ENCODE measurements around the gene AUTS2.

The AUTS2 gene

GRCh38 chr7:70619130-70619529, 1020.9 kb downstream of the AUTS2 start:
- Histone ChIP-seq H3K36me3 (ENCODE audit: control insufficient read depth in 2 of 2, insufficient read depth in 1 of 2, low read length in 2 of 2) (no peaks in the 10 kb centered on the region), H3K4me3 (ENCODE audit: low read depth, low read length) (no peak overlapping the region), H3K4me1 (ENCODE audit: control insufficient read depth, insufficient read depth, low read length) (peaks cover 4% of the 10 kb centered on the region; the same call in 1 of the 2 replicates), H3K27ac (ENCODE audit: extremely low read depth, low read depth, low read length) (no peak overlapping the region), H3K9me3 (ENCODE audit: control insufficient read depth, insufficient read depth, low read depth, low read length) (no peaks in the 10 kb centered on the region)
- TF ChIP-seq ZSCAN30 (tag by site-specific recombination; IDR thresholded peaks at IDR 0.05) (0 out of 2 replicates have a peak, but pooled peaks have one; percentile 22), ZIC2 (tag by site-specific recombination; IDR thresholded peaks at IDR 0.05) (peak; percentile 82)
- TF ChIP-seq, protein P1, sequence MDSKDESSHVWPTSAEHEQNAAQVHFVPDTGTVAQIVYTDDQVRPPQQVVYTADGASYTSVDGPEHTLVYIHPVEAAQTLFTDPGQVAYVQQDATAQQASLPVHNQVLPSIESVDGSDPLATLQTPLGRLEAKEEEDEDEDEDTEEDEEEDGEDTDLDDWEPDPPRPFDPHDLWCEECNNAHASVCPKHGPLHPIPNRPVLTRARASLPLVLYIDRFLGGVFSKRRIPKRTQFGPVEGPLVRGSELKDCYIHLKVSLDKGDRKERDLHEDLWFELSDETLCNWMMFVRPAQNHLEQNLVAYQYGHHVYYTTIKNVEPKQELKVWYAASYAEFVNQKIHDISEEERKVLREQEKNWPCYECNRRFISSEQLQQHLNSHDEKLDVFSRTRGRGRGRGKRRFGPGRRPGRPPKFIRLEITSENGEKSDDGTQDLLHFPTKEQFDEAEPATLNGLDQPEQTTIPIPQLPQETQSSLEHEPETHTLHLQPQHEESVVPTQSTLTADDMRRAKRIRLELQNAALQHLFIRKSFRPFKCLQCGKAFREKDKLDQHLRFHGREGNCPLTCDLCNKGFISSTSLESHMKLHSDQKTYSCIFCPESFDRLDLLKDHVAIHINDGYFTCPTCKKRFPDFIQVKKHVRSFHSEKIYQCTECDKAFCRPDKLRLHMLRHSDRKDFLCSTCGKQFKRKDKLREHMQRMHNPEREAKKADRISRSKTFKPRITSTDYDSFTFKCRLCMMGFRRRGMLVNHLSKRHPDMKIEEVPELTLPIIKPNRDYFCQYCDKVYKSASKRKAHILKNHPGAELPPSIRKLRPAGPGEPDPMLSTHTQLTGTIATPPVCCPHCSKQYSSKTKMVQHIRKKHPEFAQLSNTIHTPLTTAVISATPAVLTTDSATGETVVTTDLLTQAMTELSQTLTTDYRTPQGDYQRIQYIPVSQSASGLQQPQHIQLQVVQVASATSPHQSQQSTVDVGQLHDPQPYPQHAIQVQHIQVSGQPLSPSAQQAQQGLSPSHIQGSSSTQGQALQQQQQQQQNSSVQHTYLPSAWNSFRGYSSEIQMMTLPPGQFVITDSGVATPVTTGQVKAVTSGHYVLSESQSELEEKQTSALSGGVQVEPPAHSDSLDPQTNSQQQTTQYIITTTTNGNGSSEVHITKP (tag by site-specific recombination; IDR thresholded peaks at IDR 0.05), result no peak
- ChIA-PET POLR2A (no interaction called here), CTCF (no interaction called here)

DNA sequence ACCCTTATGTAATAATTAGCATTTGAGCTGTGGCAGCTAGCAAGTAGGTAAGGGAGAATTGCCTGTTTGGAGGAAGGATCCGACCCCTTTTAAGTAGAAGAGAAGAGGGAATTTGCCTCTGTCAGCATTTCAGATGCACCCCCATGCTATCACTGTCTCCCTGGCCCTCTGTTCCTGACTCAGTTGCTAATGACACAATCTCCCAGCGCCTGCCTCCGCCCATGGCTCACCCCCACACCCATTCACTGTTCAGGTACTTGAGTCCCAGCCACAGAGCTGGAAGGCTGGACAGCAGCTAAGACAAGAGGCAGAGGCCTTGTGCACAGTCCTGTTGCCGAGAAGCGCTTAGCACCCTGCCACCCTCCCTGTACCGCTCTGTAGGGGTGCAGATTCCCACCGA, 1021.4 kb downstream of the AUTS2 start:
- Histone ChIP-seq H3K27ac (ENCODE audit: extremely low read depth, low read depth, low read length) (no peak overlapping the region), H3K9me3 (ENCODE audit: control insufficient read depth, insufficient read depth, low read depth, low read length) (no peaks in the 10 kb centered on the region), H3K36me3 (ENCODE audit: control insufficient read depth in 2 of 2, insufficient read depth in 1 of 2, low read length in 2 of 2) (no peaks in the 10 kb centered on the region), H3K4me1 (ENCODE audit: control insufficient read depth, insufficient read depth, low read length) (no peaks in the 10 kb centered on the region), H3K4me3 (ENCODE audit: low read depth, low read length) (no peak overlapping the region)
- ChIA-PET CTCF (interaction anchor here (0.6 kb wide), 1 partner anchor 1823 kb away, joined by 3 read pairs; no protein-coding TSS in a partner anchor), POLR2A (no interaction called here)
- TF ChIP-seq ZNF391 (tag by site-specific recombination; IDR thresholded peaks at IDR 0.05; ENCODE audit: borderline replicate concordance, low read depth) (no peak), ZFHX2 (tag by site-specific recombination; conservative IDR thresholded peaks at IDR 0.05) (peak; percentile 17; the same call in 1 of the 2 replicates)
- TF ChIP-seq, protein P2, sequence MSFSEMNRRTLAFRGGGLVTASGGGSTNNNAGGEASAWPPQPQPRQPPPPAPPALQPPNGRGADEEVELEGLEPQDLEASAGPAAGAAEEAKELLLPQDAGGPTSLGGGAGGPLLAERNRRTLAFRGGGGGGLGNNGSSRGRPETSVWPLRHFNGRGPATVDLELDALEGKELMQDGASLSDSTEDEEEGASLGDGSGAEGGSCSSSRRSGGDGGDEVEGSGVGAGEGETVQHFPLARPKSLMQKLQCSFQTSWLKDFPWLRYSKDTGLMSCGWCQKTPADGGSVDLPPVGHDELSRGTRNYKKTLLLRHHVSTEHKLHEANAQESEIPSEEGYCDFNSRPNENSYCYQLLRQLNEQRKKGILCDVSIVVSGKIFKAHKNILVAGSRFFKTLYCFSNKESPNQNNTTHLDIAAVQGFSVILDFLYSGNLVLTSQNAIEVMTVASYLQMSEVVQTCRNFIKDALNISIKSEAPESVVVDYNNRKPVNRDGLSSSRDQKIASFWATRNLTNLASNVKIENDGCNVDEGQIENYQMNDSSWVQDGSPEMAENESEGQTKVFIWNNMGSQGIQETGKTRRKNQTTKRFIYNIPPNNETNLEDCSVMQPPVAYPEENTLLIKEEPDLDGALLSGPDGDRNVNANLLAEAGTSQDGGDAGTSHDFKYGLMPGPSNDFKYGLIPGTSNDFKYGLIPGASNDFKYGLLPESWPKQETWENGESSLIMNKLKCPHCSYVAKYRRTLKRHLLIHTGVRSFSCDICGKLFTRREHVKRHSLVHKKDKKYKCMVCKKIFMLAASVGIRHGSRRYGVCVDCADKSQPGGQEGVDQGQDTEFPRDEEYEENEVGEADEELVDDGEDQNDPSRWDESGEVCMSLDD (tag by site-specific recombination; IDR thresholded peaks at IDR 0.05), result no peak
- TF ChIP-seq, protein P3, sequence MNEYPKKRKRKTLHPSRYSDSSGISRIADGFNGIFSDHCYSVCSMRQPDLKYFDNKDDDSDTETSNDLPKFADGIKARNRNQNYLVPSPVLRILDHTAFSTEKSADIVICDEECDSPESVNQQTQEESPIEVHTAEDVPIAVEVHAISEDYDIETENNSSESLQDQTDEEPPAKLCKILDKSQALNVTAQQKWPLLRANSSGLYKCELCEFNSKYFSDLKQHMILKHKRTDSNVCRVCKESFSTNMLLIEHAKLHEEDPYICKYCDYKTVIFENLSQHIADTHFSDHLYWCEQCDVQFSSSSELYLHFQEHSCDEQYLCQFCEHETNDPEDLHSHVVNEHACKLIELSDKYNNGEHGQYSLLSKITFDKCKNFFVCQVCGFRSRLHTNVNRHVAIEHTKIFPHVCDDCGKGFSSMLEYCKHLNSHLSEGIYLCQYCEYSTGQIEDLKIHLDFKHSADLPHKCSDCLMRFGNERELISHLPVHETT (tag by site-specific recombination; IDR thresholded peaks at IDR 0.05), result no peak
- TF ChIP-seq, protein P4, sequence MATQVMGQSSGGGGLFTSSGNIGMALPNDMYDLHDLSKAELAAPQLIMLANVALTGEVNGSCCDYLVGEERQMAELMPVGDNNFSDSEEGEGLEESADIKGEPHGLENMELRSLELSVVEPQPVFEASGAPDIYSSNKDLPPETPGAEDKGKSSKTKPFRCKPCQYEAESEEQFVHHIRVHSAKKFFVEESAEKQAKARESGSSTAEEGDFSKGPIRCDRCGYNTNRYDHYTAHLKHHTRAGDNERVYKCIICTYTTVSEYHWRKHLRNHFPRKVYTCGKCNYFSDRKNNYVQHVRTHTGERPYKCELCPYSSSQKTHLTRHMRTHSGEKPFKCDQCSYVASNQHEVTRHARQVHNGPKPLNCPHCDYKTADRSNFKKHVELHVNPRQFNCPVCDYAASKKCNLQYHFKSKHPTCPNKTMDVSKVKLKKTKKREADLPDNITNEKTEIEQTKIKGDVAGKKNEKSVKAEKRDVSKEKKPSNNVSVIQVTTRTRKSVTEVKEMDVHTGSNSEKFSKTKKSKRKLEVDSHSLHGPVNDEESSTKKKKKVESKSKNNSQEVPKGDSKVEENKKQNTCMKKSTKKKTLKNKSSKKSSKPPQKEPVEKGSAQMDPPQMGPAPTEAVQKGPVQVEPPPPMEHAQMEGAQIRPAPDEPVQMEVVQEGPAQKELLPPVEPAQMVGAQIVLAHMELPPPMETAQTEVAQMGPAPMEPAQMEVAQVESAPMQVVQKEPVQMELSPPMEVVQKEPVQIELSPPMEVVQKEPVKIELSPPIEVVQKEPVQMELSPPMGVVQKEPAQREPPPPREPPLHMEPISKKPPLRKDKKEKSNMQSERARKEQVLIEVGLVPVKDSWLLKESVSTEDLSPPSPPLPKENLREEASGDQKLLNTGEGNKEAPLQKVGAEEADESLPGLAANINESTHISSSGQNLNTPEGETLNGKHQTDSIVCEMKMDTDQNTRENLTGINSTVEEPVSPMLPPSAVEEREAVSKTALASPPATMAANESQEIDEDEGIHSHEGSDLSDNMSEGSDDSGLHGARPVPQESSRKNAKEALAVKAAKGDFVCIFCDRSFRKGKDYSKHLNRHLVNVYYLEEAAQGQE (tag by site-specific recombination; IDR thresholded peaks at IDR 0.05), result peak; percentile 82
